Measurements from ENCODE around the gene THAP4.
A peak's percentile ranks its signal among the peaks of the same experiment; 100 is the strongest.

THAP4 gene

GRCh38 chr2:241612156-241613016 lies 24.6 kb downstream of the THAP4 start:
- TF ChIP-seq, protein P1, sequence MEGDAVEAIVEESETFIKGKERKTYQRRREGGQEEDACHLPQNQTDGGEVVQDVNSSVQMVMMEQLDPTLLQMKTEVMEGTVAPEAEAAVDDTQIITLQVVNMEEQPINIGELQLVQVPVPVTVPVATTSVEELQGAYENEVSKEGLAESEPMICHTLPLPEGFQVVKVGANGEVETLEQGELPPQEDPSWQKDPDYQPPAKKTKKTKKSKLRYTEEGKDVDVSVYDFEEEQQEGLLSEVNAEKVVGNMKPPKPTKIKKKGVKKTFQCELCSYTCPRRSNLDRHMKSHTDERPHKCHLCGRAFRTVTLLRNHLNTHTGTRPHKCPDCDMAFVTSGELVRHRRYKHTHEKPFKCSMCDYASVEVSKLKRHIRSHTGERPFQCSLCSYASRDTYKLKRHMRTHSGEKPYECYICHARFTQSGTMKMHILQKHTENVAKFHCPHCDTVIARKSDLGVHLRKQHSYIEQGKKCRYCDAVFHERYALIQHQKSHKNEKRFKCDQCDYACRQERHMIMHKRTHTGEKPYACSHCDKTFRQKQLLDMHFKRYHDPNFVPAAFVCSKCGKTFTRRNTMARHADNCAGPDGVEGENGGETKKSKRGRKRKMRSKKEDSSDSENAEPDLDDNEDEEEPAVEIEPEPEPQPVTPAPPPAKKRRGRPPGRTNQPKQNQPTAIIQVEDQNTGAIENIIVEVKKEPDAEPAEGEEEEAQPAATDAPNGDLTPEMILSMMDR (IDR thresholded peaks at IDR 0.05; ENCODE audit: low read depth, low read length, missing control alignments), result no peak
- no peak for DNase-seq (ENCODE audit: extremely low read depth, low read depth)
- no peak overlapping the region for H3K4me3 ChIP-seq (replicated peaks; ENCODE audit: low read depth, low read length)

GRCh38 chr2:241611062-241611461 lies 25.9 kb downstream of the THAP4 start:
- no peak for DNase-seq (ENCODE audit: extremely low read depth, low read depth)
- H3K4me3 ChIP-seq (replicated peaks; ENCODE audit: low read depth, low read length), result no peak overlapping the region
- TF ChIP-seq, protein P1 (IDR thresholded peaks at IDR 0.05; ENCODE audit: low read depth, low read length, missing control alignments), result no peak

GRCh38 chr2:241609859-241610793 lies 26.8 kb downstream of the THAP4 start:
- TF ChIP-seq, protein P1 (IDR thresholded peaks at IDR 0.05; ENCODE audit: low read depth, low read length, missing control alignments), result peak; percentile 44
- peak; percentile 41 for DNase-seq (ENCODE audit: extremely low read depth, low read depth)
- peak overlapping the region; percentile 44 for H3K4me3 ChIP-seq (replicated peaks; ENCODE audit: low read depth, low read length)

DNA sequence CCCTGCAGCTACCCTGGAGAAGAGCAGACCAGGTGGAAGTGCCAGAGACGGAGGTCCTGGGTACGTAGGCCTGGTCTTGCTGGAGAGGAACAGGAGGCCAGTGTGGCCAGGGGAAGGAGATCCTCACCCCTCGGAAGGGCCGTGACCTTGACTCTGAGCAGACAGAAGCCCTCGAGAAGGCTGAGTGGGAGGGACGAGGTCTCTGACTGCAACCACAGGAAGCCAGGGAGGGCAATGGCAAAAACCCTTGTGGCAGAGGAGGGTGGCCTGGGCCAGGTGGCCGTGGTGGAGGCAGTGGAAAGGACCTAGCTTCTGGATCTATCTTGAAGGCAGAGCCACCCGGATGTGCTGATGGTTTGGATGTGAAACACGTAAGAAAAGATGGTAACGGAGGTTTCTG lies 28.1 kb downstream of the THAP4 start:
- H3K4me3 ChIP-seq (replicated peaks; ENCODE audit: low read depth, low read length), result no peak overlapping the region
- TF ChIP-seq, protein P1 (IDR thresholded peaks at IDR 0.05; ENCODE audit: low read depth, low read length, missing control alignments), result no peak
- DNase-seq (ENCODE audit: extremely low read depth, low read depth), result no peak

GRCh38 chr2:241607162-241607885 lies 29.6 kb downstream of the THAP4 start:
- TF ChIP-seq, protein P1 (IDR thresholded peaks at IDR 0.05; ENCODE audit: low read depth, low read length, missing control alignments), result no peak
- no peak for DNase-seq (ENCODE audit: extremely low read depth, low read depth)
- H3K4me3 ChIP-seq (replicated peaks; ENCODE audit: low read depth, low read length), result no peak overlapping the region

DNA sequence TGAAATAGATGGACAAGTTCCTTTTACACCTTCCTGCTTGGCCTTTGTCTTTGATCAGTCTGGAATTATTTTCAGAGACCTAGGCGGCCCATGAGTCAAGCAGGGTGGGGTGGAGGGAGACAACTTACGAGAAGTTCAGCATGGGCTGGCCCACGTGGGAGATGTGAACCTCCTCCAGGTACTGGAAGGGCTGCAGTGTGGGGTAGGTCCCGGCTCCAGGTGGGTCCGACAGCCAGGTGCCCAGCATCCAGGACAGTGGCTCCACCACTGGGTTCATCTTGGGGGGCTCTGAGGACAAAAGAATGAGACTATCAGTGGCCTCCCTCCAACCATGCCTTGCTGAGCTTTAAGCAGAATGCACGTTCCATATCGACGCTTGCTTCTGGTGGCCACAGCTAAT lies 30.8 kb downstream of the THAP4 start:
- TF ChIP-seq, protein P1 (IDR thresholded peaks at IDR 0.05; ENCODE audit: low read depth, low read length, missing control alignments), result no peak
- H3K4me3 ChIP-seq (replicated peaks; ENCODE audit: low read depth, low read length), result no peak overlapping the region
- DNase-seq (ENCODE audit: extremely low read depth, low read depth), result no peak

Data from HFF-Myc (cell line).